ENCODE data around the gene GRB2.

- no peak for TF ChIP-seq CTCF (conservative IDR thresholded peaks at IDR 0.05; ENCODE audit: low read depth in 2 of 2)
- TF ChIP-seq CREB1 (CRISPR knock-in tag; IDR thresholded peaks at IDR 0.05; ENCODE audit: low read depth) = no peak
- TF ChIP-seq NANOG (IDR thresholded peaks at IDR 0.05; ENCODE audit: borderline replicate concordance) = no peak
- TF ChIP-seq REST (IDR thresholded peaks at IDR 0.05; ENCODE audit: unreplicated experiment) = no peak
- TF ChIP-seq EZH2 (IDR thresholded peaks at IDR 0.05; ENCODE audit: low read depth, unreplicated experiment) = no peak
- TF ChIP-seq EZH2phosphoT487 (IDR thresholded peaks at IDR 0.05; ENCODE audit: unreplicated experiment) = no peak
- no peak for TF ChIP-seq POLR2AphosphoS5 (IDR thresholded peaks at IDR 0.05; ENCODE audit: low read depth)
- no peak for TF ChIP-seq ETS1 (IDR thresholded peaks at IDR 0.05)
- no peak for TF ChIP-seq STAT1 (IDR thresholded peaks at IDR 0.05; ENCODE audit: unreplicated experiment)
- no peak for TF ChIP-seq JUNB (IDR thresholded peaks at IDR 0.05; ENCODE audit: unreplicated experiment)
- TF ChIP-seq ZNF114 (CRISPR knock-in tag; IDR thresholded peaks at IDR 0.05) = no peak
- TF ChIP-seq ZNF331 (CRISPR knock-in tag; IDR thresholded peaks at IDR 0.05; ENCODE audit: low read depth) = no peak
- TF ChIP-seq ZNF462 (CRISPR knock-in tag; IDR thresholded peaks at IDR 0.05) = no peak
These were observed 127.8 kb downstream of the GRB2 start for GRCh38 chr17:75277664-75278071.

Measured in GM23338 (cell line).